Measurements from ENCODE around the gene EEPD1.
"Not testable (repeated sequence)": the region's sequence is repeated elsewhere in the genome, so short reads cannot be mapped to it uniquely, and the experiment has no call there.

EEPD1 gene

DNA sequence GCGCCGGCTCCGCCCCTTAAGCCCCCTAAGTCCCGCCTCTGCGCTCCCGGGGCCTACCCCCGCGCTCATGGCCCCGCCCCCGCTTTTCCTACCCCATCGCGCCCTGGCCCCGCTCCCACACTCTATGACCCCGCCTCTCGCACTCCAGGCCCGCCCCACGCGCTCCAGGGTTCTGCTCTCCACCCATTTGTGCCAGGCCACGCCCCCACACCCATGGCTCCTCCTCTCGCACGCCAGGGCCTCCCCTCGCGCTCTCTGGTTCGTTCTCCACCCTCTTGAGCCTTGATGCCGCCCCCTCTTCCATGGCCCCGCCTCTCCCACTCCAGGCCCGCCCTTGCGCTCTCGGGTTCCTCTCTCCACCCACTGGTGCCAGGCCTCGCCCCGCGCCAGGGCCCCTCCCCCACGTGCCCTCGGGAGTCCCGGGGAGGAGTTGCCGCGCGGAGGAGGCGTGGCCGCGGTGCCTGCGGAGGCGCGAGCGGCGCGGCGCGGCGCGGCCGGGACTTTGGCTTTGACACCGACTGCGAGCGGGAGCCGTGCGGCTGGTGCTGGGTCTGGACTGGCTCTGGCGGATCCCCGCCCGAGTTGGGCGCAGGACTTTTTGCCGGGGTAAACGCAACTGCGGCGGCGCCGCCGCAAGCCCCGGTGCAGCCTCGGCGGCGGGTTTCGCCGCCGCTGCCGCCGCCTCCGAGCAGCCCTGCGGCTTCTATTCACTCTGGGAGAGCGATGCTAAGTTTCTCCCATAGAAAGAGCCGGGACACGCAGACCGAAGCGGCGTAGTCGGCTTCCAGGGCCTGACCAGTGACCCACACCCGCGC is at the start of gene EEPD1:
TSS of gene EEPD1 (plus strand) at position 499 of the 815 bp plus-strand sequence. CDS start 1,071 bp downstream, outside the sequence.
- Histone ChIP-seq H3K27me3 (no peaks in the 10 kb centered on the region), H4K20me1 (peaks cover 8 to 48% (median 28%) of the 10 kb centered on the region in 11 experiments; a peak in 13 of 22 replicates), H3K36me3 (peaks cover 0 to 40% (median 14%) of the 10 kb centered on the region in 11 experiments; a peak in 12 of 22 replicates), H3K9ac (peak within 1 kb of the TSS; percentile 78 to 97 (median 86)), H3K4me3 (peak within 1 kb of the TSS; percentile 75 to 99 (median 84)), H3K27ac (peak within 1 kb of the TSS; percentile 67 to 90 (median 78)), H3K9me3 (replicated peaks in 1 of 11) (peaks cover 0 to 11% (median 8%) of the 10 kb centered on the region in 11 experiments; a peak in 16 of 22 replicates), H3K4me2 (peak within 1 kb of the TSS; percentile 94 to 100 (median 99)), H3K4me1 (peaks cover 18 to 52% (median 45%) of the 10 kb centered on the region in 10 experiments)
- TF ChIP-seq Cebpa-rat (IDR thresholded peaks at IDR 0.05): no peak

DNA sequence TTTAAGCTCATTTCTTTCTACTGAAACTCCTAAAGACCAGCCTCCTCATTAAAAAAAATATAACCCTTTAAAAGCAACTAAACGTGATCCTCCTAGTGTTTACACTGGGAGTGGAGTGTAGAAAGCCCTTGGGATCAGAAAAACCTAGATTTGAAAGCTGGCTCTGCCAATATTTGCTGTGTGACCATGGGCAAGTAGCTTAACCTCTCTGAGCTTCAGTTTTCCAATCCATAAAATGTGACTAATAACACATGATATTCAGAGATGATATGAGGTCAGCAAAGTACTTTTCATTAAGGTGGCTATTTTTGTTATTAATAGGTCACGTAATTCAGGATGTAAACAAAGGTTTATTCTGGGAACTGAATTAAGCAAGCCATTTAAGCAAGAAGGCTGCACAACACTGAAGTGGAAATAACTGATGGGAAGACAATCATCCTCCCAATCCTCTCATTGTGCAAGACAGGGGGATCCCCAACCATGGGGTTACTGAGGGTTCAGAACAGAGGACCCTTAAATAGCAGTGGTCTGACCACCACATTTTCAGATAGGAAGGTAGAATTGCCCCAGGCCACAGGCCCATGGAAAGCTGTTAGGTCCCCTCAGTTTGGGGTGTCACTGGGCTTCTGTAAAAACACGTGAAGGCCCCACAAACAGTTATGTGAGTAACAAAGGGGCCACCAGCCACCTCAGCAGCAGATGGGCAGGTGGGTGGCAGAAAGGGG is 49.1 kb upstream of the EEPD1 start:
- Histone ChIP-seq H3K36me3 (no peaks in the 10 kb centered on the region), H3K4me1 (peaks cover 6 to 13% (median 8%) of the 10 kb centered on the region in 10 experiments; a peak in 16 of 20 replicates), H3K27ac (peak overlapping the region in 2 of 11 experiments; percentile 22 to 50; a peak in 3 of 22 replicates), H3K27me3 (no peaks in the 10 kb centered on the region), H3K4me2 (peak overlapping the region in 2 of 11 experiments; percentile 7 to 18; a peak in 1 of 22 replicates), H4K20me1 (no peaks in the 10 kb centered on the region), H3K9ac (no peak overlapping the region; a peak in 1 of 22 replicates), H3K4me3 (no peak overlapping the region), H3K9me3 (replicated peaks in 1 of 11) (peaks cover 3 to 25% (median 12%) of the 10 kb centered on the region in 11 experiments; a peak in 20 of 22 replicates)
- TF ChIP-seq Cebpa-rat (IDR thresholded peaks at IDR 0.05): 0 out of 22 replicates have a peak, but pooled peaks of 1 of the 11 experiments have one; percentile 29

DNA sequence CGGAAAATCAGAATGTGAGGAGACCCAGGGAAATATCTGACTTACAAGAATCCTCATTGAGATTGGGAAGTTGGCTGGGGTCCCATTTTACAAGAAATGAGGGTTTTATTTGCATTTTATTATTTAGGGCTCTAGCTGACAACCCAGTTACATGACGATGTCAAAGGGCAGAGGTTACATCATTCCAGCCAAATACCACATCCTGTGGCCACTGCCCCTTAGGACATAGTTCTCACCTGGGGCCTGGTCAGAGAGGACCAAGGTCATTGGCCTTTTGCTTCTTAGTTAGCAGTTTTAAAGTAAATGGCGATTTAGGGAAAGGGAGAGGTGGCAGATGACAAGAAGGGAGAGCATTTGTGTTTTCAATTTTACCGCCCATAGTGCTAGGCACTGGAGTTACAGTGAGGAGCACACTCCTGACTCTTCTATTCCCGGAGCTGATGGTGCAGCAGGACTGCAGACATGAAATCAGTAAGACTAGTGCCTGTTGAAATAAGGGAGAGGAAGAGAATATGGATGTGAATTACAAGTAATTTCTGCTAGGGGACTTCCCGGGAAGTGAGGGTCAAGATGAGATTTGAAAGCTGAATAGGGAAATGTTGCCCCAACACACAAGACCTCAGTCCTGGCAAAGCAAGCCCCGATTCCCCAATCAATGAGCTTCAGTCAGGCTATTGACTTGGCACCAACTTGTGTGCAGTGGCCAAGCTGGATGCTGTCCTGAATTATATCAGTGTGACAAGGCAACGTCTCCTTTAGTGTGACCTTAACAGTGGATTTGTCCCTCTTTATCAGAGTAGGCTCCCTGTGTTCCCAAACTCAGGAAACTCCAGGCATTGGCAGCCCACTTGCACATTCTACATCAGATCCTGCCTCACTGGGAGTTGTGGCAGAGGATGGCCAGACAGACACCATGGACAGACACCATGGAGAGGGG is 45.8 kb upstream of the EEPD1 start:
- H3K4me2 ChIP-seq; H3K9ac ChIP-seq; H3K27me3 ChIP-seq; H3K36me3 ChIP-seq; H3K4me3 ChIP-seq; H3K9me3 ChIP-seq (replicated peaks in 1 of 11); H3K27ac ChIP-seq; H4K20me1 ChIP-seq: not testable (repeated sequence)
- peaks cover 6 to 16% (median 12%) of the 10 kb centered on the region in 10 experiments; a peak in 16 of 20 replicates for H3K4me1 ChIP-seq

DNA sequence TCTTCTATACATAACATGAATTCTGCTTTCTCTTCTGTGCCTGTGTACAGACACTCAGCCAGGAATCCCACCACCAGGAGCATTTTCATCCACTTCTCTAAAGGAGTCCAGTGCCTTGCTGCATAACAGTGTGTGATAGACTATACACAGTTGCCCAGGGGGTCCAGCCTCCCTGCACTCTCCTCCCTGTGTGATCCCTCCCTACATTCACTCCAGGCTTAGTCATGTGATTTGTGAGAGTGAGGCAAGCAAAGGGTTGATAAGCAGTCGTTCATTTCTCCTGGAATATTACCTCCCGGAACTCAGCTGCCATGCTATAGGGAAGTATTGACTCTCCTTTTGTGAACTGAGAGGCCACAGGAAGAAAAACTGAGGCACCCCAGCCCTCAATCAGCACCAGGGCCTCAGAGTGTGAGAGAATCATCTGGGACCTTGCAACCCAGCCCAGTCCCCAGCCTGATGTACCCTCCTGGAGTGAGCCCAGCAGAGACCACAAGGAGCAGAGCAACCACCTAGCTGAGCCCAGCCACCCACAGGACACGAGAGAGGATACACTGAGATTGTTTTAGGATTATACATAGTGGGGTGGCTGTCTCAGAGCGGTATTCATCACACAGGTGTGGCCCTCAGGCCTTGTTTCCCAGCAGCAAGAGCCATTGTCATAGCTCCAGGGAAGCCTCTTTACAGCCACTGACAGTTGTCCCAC is 45.0 kb upstream of the EEPD1 start:
- Histone ChIP-seq H3K4me2 (peak overlapping the region in 4 of 11 experiments; percentile 13 to 61 (median 59); a peak in 4 of 22 replicates), H4K20me1 (no peaks in the 10 kb centered on the region), H3K4me3 (no peak overlapping the region), H3K9ac (no peak overlapping the region), H3K27me3 (no peaks in the 10 kb centered on the region), H3K36me3 (no peaks in the 10 kb centered on the region), H3K9me3 (replicated peaks in 1 of 11) (peaks cover 0 to 8% (median 0%) of the 10 kb centered on the region in 11 experiments; a peak in 5 of 22 replicates), H3K27ac (no peak overlapping the region), H3K4me1 (peaks cover 6 to 16% (median 12%) of the 10 kb centered on the region in 10 experiments; a peak in 16 of 20 replicates)
- TF ChIP-seq Cebpa-rat (IDR thresholded peaks at IDR 0.05): no peak

DNA sequence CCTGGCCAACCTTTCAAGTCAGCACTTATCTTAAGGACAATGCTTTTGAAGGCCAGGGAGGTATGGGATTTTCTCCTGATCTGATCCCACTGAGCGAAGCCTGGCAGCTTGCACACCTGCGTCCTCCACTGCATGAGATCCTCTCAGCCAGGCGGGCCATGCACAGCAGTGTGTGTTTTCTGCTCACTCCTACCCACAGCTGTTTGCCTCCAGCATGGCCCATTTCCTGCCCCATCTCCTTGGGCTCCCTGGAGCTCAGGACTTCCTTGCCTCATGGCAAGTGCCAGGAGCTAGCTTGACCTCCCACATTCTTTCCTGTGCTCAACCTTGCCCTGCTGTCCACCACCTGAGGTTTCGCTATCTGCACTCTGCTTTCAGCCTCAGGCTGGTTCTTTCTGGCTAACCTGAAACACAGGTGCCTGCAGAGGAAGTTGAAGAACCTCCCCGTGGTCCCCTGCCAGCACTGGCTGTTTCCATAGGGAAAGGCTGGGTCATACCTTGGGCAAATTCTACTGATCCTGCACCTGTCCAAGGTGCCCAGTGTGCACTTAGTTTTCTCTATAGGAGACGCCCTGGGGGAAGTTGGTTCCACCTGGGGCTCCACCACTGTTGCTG is 43.9 kb upstream of the EEPD1 start:
- Histone ChIP-seq H3K4me3 (no peak overlapping the region), H3K36me3 (no peaks in the 10 kb centered on the region), H3K9ac (no peak overlapping the region), H3K27ac (no peak overlapping the region), H3K4me2 (peak overlapping the region in 8 of 11 experiments; percentile 13 to 61 (median 40); a peak in 12 of 22 replicates), H3K9me3 (replicated peaks in 1 of 11) (peaks cover 0 to 8% (median 0%) of the 10 kb centered on the region in 11 experiments; a peak in 5 of 22 replicates), H3K4me1 (peaks cover 2 to 14% (median 11%) of the 10 kb centered on the region in 10 experiments; a peak in 16 of 20 replicates), H3K27me3 (no peaks in the 10 kb centered on the region), H4K20me1 (no peaks in the 10 kb centered on the region)
- no peak for TF ChIP-seq Cebpa-rat (IDR thresholded peaks at IDR 0.05)

DNA sequence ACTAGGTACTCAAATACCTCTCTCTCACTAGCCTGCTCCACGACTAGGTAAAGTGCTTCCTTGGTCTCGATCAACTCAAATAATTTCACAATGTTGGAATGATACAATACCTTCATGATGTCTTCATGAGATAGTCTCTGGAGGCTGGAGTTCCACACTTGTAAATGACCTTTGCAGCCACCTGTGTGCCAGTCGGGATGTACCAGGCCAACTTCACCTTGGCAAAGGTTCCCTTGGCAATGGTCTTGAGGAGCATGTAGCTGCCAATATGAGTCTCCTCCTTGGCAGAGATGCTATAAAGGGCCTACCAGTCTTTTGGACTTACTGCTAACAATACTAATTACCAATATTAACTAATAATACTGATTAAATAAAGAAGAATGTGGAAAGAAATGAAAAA is 42.5 kb upstream of the EEPD1 start:
- Histone ChIP-seq H3K4me3 (no peak overlapping the region), H3K9me3 (replicated peaks in 1 of 11) (peaks cover 0 to 8% (median 0%) of the 10 kb centered on the region in 11 experiments; a peak in 5 of 22 replicates), H4K20me1 (no peaks in the 10 kb centered on the region), H3K27ac (no peak overlapping the region), H3K27me3 (no peaks in the 10 kb centered on the region), H3K36me3 (no peaks in the 10 kb centered on the region), H3K9ac (no peak overlapping the region), H3K4me1 (peaks cover 11 to 25% (median 20%) of the 10 kb centered on the region in 10 experiments), H3K4me2 (no peak overlapping the region)
- TF ChIP-seq Cebpa-rat (IDR thresholded peaks at IDR 0.05): no peak

DNA sequence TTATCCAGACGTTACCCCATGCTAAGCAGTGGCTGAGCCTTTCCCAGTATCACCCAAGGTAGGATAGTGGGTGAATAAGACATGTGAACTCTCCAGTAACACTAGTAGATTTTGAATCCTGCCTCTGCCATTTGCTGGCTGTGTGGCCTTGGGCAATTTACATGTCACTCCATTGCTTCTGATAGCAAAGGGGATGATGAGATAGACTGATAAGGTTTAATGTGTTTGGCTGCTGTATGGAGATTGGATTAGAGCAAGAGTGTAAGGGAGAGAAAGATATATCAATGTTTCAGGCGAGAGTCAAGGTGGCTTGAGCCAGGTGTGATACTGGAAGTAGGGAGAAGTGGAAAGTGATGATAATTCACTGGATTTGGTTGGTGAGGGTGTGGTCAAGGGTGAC is 40.1 kb upstream of the EEPD1 start:
- Histone ChIP-seq H3K27ac (no peak overlapping the region), H3K27me3 (no peaks in the 10 kb centered on the region), H4K20me1 (no peaks in the 10 kb centered on the region), H3K4me1 (peaks cover 34 to 47% (median 40%) of the 10 kb centered on the region in 10 experiments), H3K4me3 (no peak overlapping the region), H3K36me3 (no peaks in the 10 kb centered on the region), H3K9ac (no peak overlapping the region), H3K4me2 (no peak overlapping the region), H3K9me3 (replicated peaks in 1 of 11) (peaks cover 0 to 6% (median 0%) of the 10 kb centered on the region in 11 experiments; a peak in 5 of 22 replicates)
- no peak for TF ChIP-seq Cebpa-rat (IDR thresholded peaks at IDR 0.05)
